IMR-90 (cell line): Measurements from ENCODE around the gene RAD21L1.

Experiments
- CEBPB ChIP-seq: IDR thresholded peaks from 2 replicates; pipeline ENCODE4 v1.6.1; 2012; ENCODE audit warnings: low read depth, low read length, improper control_type of control experiment
- MAFK ChIP-seq: IDR thresholded peaks from 2 replicates; pipeline ENCODE4 v1.6.1; 2012; ENCODE audit warnings: low read depth, low read length, improper control_type of control experiment
- MAZ ChIP-seq: IDR thresholded peaks from 2 replicates; pipeline ENCODE4 v1.6.1; 2012; ENCODE audit warnings: low read depth, mild to moderate bottlenecking, low read length, improper control_type of control experiment, moderate library complexity, borderline replicate concordance
- POLR2A ChIP-seq: IDR thresholded peaks from 2 replicates; pipeline ENCODE4 v1.6.1; 2012; ENCODE audit warnings: mild to moderate bottlenecking, low read depth, low read length
- RAD21 ChIP-seq: IDR thresholded peaks from 2 replicates; pipeline ENCODE4 v1.6.1; 2012; ENCODE audit warnings: low read length, improper control_type of control experiment
- RCOR1 ChIP-seq: IDR thresholded peaks from 2 replicates; pipeline ENCODE4 v1.6.1; 2012; ENCODE audit warnings: mild to moderate bottlenecking, low read length, improper control_type of control experiment; ENCODE audit not compliant: insufficient replicate concordance
- SMC3 ChIP-seq: fragments of 150-350 bp; IDR thresholded peaks from 2 replicates; pipeline ENCODE4 v1.6.1; 2016; ENCODE audit warnings: low read depth, mild to moderate bottlenecking, antibody characterized with exemption, low read length, moderate library complexity
- TF ChIP-seq, protein P1 (sequence below): conservative IDR thresholded peaks from 2 replicates; pipeline ENCODE4 v1.5.1; 2012; ENCODE audit warnings: mild to moderate bottlenecking, low read depth, low read length, improper control_type of control experiment
- TF ChIP-seq, protein P2 (sequence below): fragments of 150-350 bp; IDR thresholded peaks from 2 replicates; pipeline ENCODE4 v1.6.1; 2017; ENCODE audit warnings: mild to moderate bottlenecking, antibody characterized with exemption, low read length, low read depth
- TF ChIP-seq, protein P3 (sequence below): fragments of 150-350 bp; IDR thresholded peaks from 2 replicates; pipeline ENCODE4 v1.6.1; 2016; ENCODE audit warnings: low read depth, mild to moderate bottlenecking, low read length, moderate library complexity, borderline replicate concordance

DNA sequence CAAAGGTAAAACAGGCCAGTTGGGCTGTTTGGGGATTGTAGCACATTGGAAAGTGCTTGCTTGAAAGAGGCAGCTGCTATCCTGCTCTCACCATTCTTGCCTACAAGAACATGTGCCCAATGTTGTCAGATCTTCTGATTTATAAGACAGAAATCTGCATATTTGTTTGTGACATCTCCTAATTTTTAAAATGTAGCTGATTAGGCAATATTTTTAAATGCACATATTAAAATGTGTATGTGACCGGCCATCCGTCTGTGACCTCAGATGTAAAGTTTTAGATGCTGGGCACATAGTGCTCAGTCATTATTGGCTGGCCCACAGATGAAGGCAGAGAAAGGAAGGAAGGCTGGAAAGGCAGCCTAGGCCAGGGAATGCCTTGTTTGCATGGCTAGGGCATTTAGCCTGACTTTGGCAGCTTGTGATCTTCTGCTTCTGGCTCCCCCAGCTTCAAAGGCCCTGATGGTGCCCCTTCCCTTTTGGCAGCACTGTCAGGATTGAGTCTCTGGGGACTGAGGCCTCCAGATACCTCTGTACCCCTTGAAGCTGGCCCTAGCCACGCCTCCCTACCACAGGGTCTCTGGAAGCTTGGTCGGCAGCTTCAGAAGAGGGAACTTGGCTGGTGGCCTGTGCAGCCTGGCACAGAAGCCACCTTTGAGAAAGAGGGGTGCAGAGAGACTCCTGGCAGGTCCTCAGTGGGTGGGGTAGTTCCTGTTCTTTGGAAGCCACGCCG lies 46.7 kb downstream of the RAD21L1 start:
- TF ChIP-seq, protein P1, sequence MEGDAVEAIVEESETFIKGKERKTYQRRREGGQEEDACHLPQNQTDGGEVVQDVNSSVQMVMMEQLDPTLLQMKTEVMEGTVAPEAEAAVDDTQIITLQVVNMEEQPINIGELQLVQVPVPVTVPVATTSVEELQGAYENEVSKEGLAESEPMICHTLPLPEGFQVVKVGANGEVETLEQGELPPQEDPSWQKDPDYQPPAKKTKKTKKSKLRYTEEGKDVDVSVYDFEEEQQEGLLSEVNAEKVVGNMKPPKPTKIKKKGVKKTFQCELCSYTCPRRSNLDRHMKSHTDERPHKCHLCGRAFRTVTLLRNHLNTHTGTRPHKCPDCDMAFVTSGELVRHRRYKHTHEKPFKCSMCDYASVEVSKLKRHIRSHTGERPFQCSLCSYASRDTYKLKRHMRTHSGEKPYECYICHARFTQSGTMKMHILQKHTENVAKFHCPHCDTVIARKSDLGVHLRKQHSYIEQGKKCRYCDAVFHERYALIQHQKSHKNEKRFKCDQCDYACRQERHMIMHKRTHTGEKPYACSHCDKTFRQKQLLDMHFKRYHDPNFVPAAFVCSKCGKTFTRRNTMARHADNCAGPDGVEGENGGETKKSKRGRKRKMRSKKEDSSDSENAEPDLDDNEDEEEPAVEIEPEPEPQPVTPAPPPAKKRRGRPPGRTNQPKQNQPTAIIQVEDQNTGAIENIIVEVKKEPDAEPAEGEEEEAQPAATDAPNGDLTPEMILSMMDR = no peak
- TF ChIP-seq POLR2A (no peak), MAZ (no peak), MAFK (peak; percentile 32; the same call in 1 of the 2 replicates), CEBPB (no peak), RCOR1 (no peak), SMC3 (no peak), RAD21 (no peak)
- TF ChIP-seq, protein P2, sequence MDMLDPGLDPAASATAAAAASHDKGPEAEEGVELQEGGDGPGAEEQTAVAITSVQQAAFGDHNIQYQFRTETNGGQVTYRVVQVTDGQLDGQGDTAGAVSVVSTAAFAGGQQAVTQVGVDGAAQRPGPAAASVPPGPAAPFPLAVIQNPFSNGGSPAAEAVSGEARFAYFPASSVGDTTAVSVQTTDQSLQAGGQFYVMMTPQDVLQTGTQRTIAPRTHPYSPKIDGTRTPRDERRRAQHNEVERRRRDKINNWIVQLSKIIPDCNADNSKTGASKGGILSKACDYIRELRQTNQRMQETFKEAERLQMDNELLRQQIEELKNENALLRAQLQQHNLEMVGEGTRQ = no peak
- TF ChIP-seq, protein P3, sequence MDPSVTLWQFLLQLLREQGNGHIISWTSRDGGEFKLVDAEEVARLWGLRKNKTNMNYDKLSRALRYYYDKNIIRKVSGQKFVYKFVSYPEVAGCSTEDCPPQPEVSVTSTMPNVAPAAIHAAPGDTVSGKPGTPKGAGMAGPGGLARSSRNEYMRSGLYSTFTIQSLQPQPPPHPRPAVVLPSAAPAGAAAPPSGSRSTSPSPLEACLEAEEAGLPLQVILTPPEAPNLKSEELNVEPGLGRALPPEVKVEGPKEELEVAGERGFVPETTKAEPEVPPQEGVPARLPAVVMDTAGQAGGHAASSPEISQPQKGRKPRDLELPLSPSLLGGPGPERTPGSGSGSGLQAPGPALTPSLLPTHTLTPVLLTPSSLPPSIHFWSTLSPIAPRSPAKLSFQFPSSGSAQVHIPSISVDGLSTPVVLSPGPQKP = no peak
